Neural progenitor cell (in vitro differentiated cells): ENCODE results near the gene FGD6. TPM values are rescaled to one million over a fixed set of nuclear protein-coding genes. Genes with fewer than 3 reads are reported as not detected.

Experiments
- DNase-seq: peaks from one replicate; pipeline ENCODE4 v3.0.0-alpha.2; 2016; ENCODE audit warnings: low spot score
- H2AFZ ChIP-seq: fragments of 200-600 bp; sonication (generic); replicated peaks from 2 replicates; pipeline ENCODE4 v1.6.1; 2016; ENCODE audit warnings: antibody characterized with exemption
- H3F3A ChIP-seq: fragments of 200-600 bp; sonication (generic); 2 replicates; pipeline ENCODE4 v1.6.1; 2016; ENCODE audit warnings: antibody characterized with exemption, low read depth
- H3K27ac ChIP-seq: fragments of 200-600 bp; sonication (generic); 2 replicates; pipeline ENCODE4 v1.5.1; 2016; ENCODE audit warnings: mild to moderate bottlenecking
- H3K27me3 ChIP-seq: fragments of 200-600 bp; sonication (generic); 2 replicates; pipeline ENCODE4 v1.6.1; 2016; ENCODE audit warnings: mild to moderate bottlenecking, moderate library complexity
- H3K36me3 ChIP-seq: fragments of 200-600 bp; sonication (generic); 2 replicates; pipeline ENCODE4 v1.5.1; 2016
- H3K4me1 ChIP-seq: fragments of 200-600 bp; sonication (generic); 2 replicates; pipeline ENCODE4 v1.6.1; 2016; ENCODE audit warnings: mixed run types
- H3K4me2 ChIP-seq: fragments of 200-600 bp; sonication (generic); 2 replicates; pipeline ENCODE4 v1.6.1; 2016
- H3K4me3 ChIP-seq: fragments of 200-600 bp; sonication (generic); 2 replicates; pipeline ENCODE4 v1.5.1; 2016
- H3K79me2 ChIP-seq: fragments of 200-600 bp; sonication (generic); 2 replicates; pipeline ENCODE4 v1.6.1; 2016; ENCODE audit warnings: low read depth
- H3K9ac ChIP-seq: fragments of 200-600 bp; sonication (generic); 2 replicates; pipeline ENCODE4 v1.6.1; 2016
- H3K9me3 ChIP-seq: fragments of 200-600 bp; sonication (generic); 2 replicates; pipeline ENCODE4 v1.5.1; 2016; ENCODE audit warnings: low read depth
- H4K20me1 ChIP-seq: fragments of 200-600 bp; sonication (generic); 2 replicates; pipeline ENCODE4 v1.6.1; 2016; ENCODE audit warnings: low read depth
- H3K27ac Mint-ChIP-seq: 3 replicates; pipeline ENCODE4 v1.8.0; 2021; ENCODE audit warnings: mixed read lengths
- H3K27me3 Mint-ChIP-seq: 2 replicates; pipeline ENCODE4 v1.8.0; 2022; ENCODE audit warnings: low read depth, mild to moderate bottlenecking, inconsistent platforms, moderate library complexity, mixed read lengths; ENCODE audit not compliant: insufficient read depth
- H3K36me3 Mint-ChIP-seq: 3 replicates; pipeline ENCODE4 v1.8.0; 2021; ENCODE audit warnings: mixed read lengths
- H3K4me1 Mint-ChIP-seq: 3 replicates; pipeline ENCODE4 v1.8.0; 2021; ENCODE audit warnings: mixed read lengths
- H3K4me3 Mint-ChIP-seq: 3 replicates; pipeline ENCODE4 v1.8.0; 2021; ENCODE audit warnings: mild to moderate bottlenecking, moderate library complexity, mixed read lengths
- H3K9me3 Mint-ChIP-seq: 3 replicates; pipeline ENCODE4 v1.8.0; 2020; ENCODE audit warnings: mixed read lengths
- CTCF ChIP-seq: fragments of 200-600 bp; sonication (generic); IDR thresholded peaks from 2 replicates; pipeline ENCODE4 v1.5.1; 2017; ENCODE audit warnings: antibody characterized with exemption, mild to moderate bottlenecking
- EZH2 ChIP-seq: fragments of 200-600 bp; sonication (generic); IDR thresholded peaks from 2 replicates; pipeline ENCODE4 v1.6.1; 2017; ENCODE audit warnings: antibody characterized with exemption, mild to moderate bottlenecking, moderate library complexity
- EZH2phosphoT487 ChIP-seq: fragments of 200-600 bp; sonication (generic); IDR thresholded peaks from 2 replicates; pipeline ENCODE4 v1.6.1; 2017; ENCODE audit warnings: antibody characterized with exemption
- total RNA-seq: library from RNA; depleted of rRNA; stranded (reverse); fragments of >200 nt; gene quantifications from 2 replicates; pipeline ENCODE4 v1.2.3, GENCODE V29; 2015; ENCODE audit warnings: low replicate concordance

FGD6 gene
- total RNA-seq, 1 donor from 2014 or later: 32.0 TPM

GRCh38 chr12:95070378-95070777 lies 146.9 kb downstream of the FGD6 start:
- H3K79me2 ChIP-seq: peaks cover 74% of the 10 kb centered on the region
- no peaks in the 10 kb centered on the region for H3K27me3 ChIP-seq
- H3K27ac ChIP-seq: no peak overlapping the region
- peaks cover 11% of the 10 kb centered on the region for H3F3A ChIP-seq
- H2AFZ ChIP-seq: no peak overlapping the region
- Mint-ChIP-seq H3K4me3 (no peak overlapping the region), H3K27me3 (peaks cover 3% of the 10 kb centered on the region), H3K36me3 (peaks cover 18% of the 10 kb centered on the region), H3K9me3 (no peaks in the 10 kb centered on the region), H3K4me1 (peaks cover 17% of the 10 kb centered on the region), H3K27ac (no peak overlapping the region)
- no peak overlapping the region for H3K4me2 ChIP-seq
- peaks cover 6% of the 10 kb centered on the region for H3K4me1 ChIP-seq
- H3K4me3 ChIP-seq: no peak overlapping the region
- peaks cover 45% of the 10 kb centered on the region for H4K20me1 ChIP-seq
- H3K9ac ChIP-seq: no peak overlapping the region
- no peak for DNase-seq
- no peak for TF ChIP-seq CTCF
- H3K36me3 ChIP-seq: peaks cover 11% of the 10 kb centered on the region
- no peaks in the 10 kb centered on the region for H3K9me3 ChIP-seq

- DNase-seq: no peak
- H3F3A ChIP-seq: no peaks in the 10 kb centered on the region
- no peak overlapping the region for H3K27ac ChIP-seq
- no peaks in the 10 kb centered on the region for H3K9me3 ChIP-seq
- Mint-ChIP-seq H3K27me3 (no peaks in the 10 kb centered on the region), H3K9me3 (no peaks in the 10 kb centered on the region), H3K27ac (no peak overlapping the region), H3K4me3 (no peak overlapping the region), H3K4me1 (peaks cover 7% of the 10 kb centered on the region), H3K36me3 (peaks cover 32% of the 10 kb centered on the region)
- H3K27me3 ChIP-seq: no peaks in the 10 kb centered on the region
- H3K4me3 ChIP-seq: no peak overlapping the region
- TF ChIP-seq EZH2phosphoT487 (no peak), EZH2 (no peak), CTCF (no peak)
- no peak overlapping the region for H2AFZ ChIP-seq
- no peak overlapping the region for H3K4me2 ChIP-seq
- H3K4me1 ChIP-seq: no peaks in the 10 kb centered on the region
- H3K79me2 ChIP-seq: peaks cover 70% of the 10 kb centered on the region
- H3K9ac ChIP-seq: no peak overlapping the region
- peaks cover 51% of the 10 kb centered on the region for H4K20me1 ChIP-seq
- H3K36me3 ChIP-seq: peaks cover 31% of the 10 kb centered on the region
Measured at GRCh38 chr12:95066091-95066855, 151.0 kb downstream of the FGD6 start.

- DNase-seq: no peak
Measured at GRCh38 chr12:95060951-95061350, 156.3 kb downstream of the FGD6 start.

GRCh38 chr12:95059984-95060383 lies 157.3 kb downstream of the FGD6 start:
- peaks cover 5% of the 10 kb centered on the region for H3K4me1 Mint-ChIP-seq
- Histone ChIP-seq H3K4me2 (no peak overlapping the region), H3K79me2 (peaks cover 8% of the 10 kb centered on the region), H3F3A (peaks cover 6% of the 10 kb centered on the region), H3K4me1 (peaks cover 6% of the 10 kb centered on the region), H2AFZ (no peak overlapping the region), H3K9ac (no peak overlapping the region), H3K27ac (no peak overlapping the region), H3K9me3 (no peaks in the 10 kb centered on the region), H3K27me3 (no peaks in the 10 kb centered on the region), H4K20me1 (peaks cover 13% of the 10 kb centered on the region), H3K4me3 (no peak overlapping the region), H3K36me3 (peaks cover 43% of the 10 kb centered on the region)
- H3K27me3 Mint-ChIP-seq: no peaks in the 10 kb centered on the region
- H3K27ac Mint-ChIP-seq: no peak overlapping the region
- H3K4me3 Mint-ChIP-seq: no peak overlapping the region
- H3K9me3 Mint-ChIP-seq: no peaks in the 10 kb centered on the region
- TF ChIP-seq CTCF: no peak
- no peak for TF ChIP-seq EZH2
- peaks cover 31% of the 10 kb centered on the region for H3K36me3 Mint-ChIP-seq
- no peak for DNase-seq

More at GRCh38 chr12:95060951-95061350, 156.3 kb downstream of the FGD6 start:
- TF ChIP-seq EZH2phosphoT487 (no peak), EZH2 (no peak)
- Histone ChIP-seq H3K4me1 (no peaks in the 10 kb centered on the region), H3K27me3 (no peaks in the 10 kb centered on the region), H2AFZ (no peak overlapping the region), H3K79me2 (peaks cover 17% of the 10 kb centered on the region), H3K4me3 (no peak overlapping the region), H3K36me3 (peaks cover 44% of the 10 kb centered on the region), H3K27ac (no peak overlapping the region), H4K20me1 (peaks cover 14% of the 10 kb centered on the region), H3K9ac (no peak overlapping the region), H3K4me2 (no peak overlapping the region), H3K9me3 (no peaks in the 10 kb centered on the region), H3F3A (no peaks in the 10 kb centered on the region)
- H3K4me1 Mint-ChIP-seq: no peaks in the 10 kb centered on the region
- no peaks in the 10 kb centered on the region for H3K27me3 Mint-ChIP-seq
- H3K4me3 Mint-ChIP-seq: no peak overlapping the region
- no peak overlapping the region for H3K27ac Mint-ChIP-seq
- no peaks in the 10 kb centered on the region for H3K9me3 Mint-ChIP-seq
- peaks cover 27% of the 10 kb centered on the region for H3K36me3 Mint-ChIP-seq
